K562 (cell line): Measurements from ENCODE around the gene COBLL1. TPM values are rescaled to one million over a fixed set of nuclear protein-coding genes. Genes with fewer than 3 reads are reported as not detected.

Source experiments
- ATAC-seq: fragments of 200-7000 bp; cut with Tn5 transposase; 3 replicates; pipeline ENCODE4 v1.9.1; 2020; ENCODE audit warnings: moderate library complexity
- BruUV-seq: library from RNA; stranded (reverse); fragments of 400-500 nt; replicated peaks from 2 replicates; lab custom pipeline; 2021; lab: Mats Ljungman, UMichigan
- CTCF ChIA-PET: fragments of 300-600 bp; formaldehyde crosslinking; extraction: SDS; loops from one replicate; lab custom pipeline; 2021; ENCODE audit warnings: low intra/inter-chr PET ratio; lab: Yijun Ruan, JAX
- POLR2A ChIA-PET: fragments of 300-600, 350-650 bp; sonication (Branson Sonifier 250); formaldehyde crosslinking; extraction: SDS; loops from one replicate; lab custom pipeline; 2021; ENCODE audit warnings: antibody characterized with exemption, inconsistent platforms; lab: Yijun Ruan, JAX
- DNase-seq, 4 experiments: peaks; one replicate each; pipeline versions ENCODE4 v3.0.0 to v3.0.0-alpha.2; 2011 to 2018; ENCODE audit warnings: low spot score in 3 of 4, mixed read lengths in 3 of 4; ENCODE audit errors: extremely low read depth in 1 of 4
- FAIRE-seq: peaks from 2 replicates; lab custom pipeline; 2011; peaks lifted over from hg19 to GRCh38; lab: Jason Lieb, UNC
- H2AFZ ChIP-seq: 2 replicates; pipeline ENCODE4 v1.6.0; 2011; ENCODE audit warnings: low read depth, low read length, control low read depth, inconsistent platforms
- H3K27ac ChIP-seq: fragments of 200-600 bp; 3 replicates; pipeline ENCODE4 v1.8.0; 2011; ENCODE audit warnings: low read depth, mild to moderate bottlenecking, control low read depth, inconsistent platforms, low read length, moderate library complexity, mixed read lengths; ENCODE audit errors: extremely low read depth
- H3K27me3 ChIP-seq, 2 experiments: fragments of 300-600 bp in 1 of 2; 2 replicates in 1 of 2; 3 replicates in 1 of 2; pipeline versions ENCODE4 v1.6.0 to v1.8.0; 2011; ENCODE audit warnings: inconsistent platforms in 2 of 2, low read length in 2 of 2, mild to moderate bottlenecking in 1 of 2, mixed read lengths in 1 of 2, moderate library complexity in 1 of 2; ENCODE audit not compliant: control insufficient read depth in 2 of 2, insufficient read depth in 2 of 2
- H3K36me3 ChIP-seq: fragments of 300-600 bp; 3 replicates; pipeline ENCODE4 v1.8.0; 2011; ENCODE audit warnings: mild to moderate bottlenecking, low read length, inconsistent platforms; ENCODE audit not compliant: control insufficient read depth, insufficient read depth
- H3K4me1 ChIP-seq, 2 experiments: fragments of 200-600 bp in 1 of 2; replicated peaks in 1 of 2; 2 replicates in 1 of 2; 3 replicates in 1 of 2; pipeline versions ENCODE4 v1.5.1 to v1.8.0; 2011; ENCODE audit warnings: inconsistent platforms in 2 of 2, low read length in 2 of 2, mild to moderate bottlenecking in 1 of 2, mixed read lengths in 1 of 2, moderate library complexity in 1 of 2; ENCODE audit not compliant: control insufficient read depth in 2 of 2, insufficient read depth in 2 of 2
- H3K4me2 ChIP-seq: 2 replicates; pipeline ENCODE4 v1.6.1; 2011; ENCODE audit warnings: low read length, control low read depth, inconsistent platforms, mixed read lengths; ENCODE audit not compliant: insufficient read depth
- H3K4me3 ChIP-seq: fragments of 200-600 bp; sonication (generic), shearing (Covaris generic); 2 replicates; pipeline ENCODE4 v1.5.1; 2016; ENCODE audit warnings: control low read depth, inconsistent platforms
- H3K79me2 ChIP-seq: fragments of 200-600 bp; 3 replicates; pipeline ENCODE4 v1.8.0; 2011; ENCODE audit warnings: low read length, inconsistent platforms; ENCODE audit not compliant: control insufficient read depth, insufficient read depth
- H3K9ac ChIP-seq, 2 experiments: 2 replicates each; pipeline versions ENCODE4 v1.6.0 to v1.6.1; 2011; ENCODE audit warnings: low read depth in 2 of 2, low read length in 2 of 2, control low read depth in 1 of 2, inconsistent platforms in 1 of 2, mild to moderate bottlenecking in 1 of 2, mixed read lengths in 1 of 2; ENCODE audit not compliant: insufficient read depth in 1 of 2
- H3K9me1 ChIP-seq: one replicate; pipeline ENCODE4 v1.6.0; 2011; ENCODE audit warnings: inconsistent platforms, mild to moderate bottlenecking, low read length, moderate library complexity; ENCODE audit not compliant: control insufficient read depth, insufficient read depth
- H3K9me3 ChIP-seq: replicated peaks from 2 replicates; pipeline ENCODE4 v1.5.1; 2011; ENCODE audit warnings: low read depth, low read length, inconsistent platforms; ENCODE audit not compliant: control insufficient read depth, insufficient read depth
- H4K20me1 ChIP-seq: replicated peaks from 2 replicates; pipeline ENCODE4 v1.6.1; 2011; ENCODE audit warnings: low read length, inconsistent platforms, mixed read lengths; ENCODE audit not compliant: control insufficient read depth, insufficient read depth
- CBFB ChIP-seq: sonication (generic); formaldehyde crosslinking; IDR thresholded peaks from 2 replicates; pipeline ENCODE4 v1.4.0; 2020; ENCODE audit warnings: mild to moderate bottlenecking, missing genetic modification reagents
- GATA2 ChIP-seq: sonication (generic); formaldehyde crosslinking; IDR thresholded peaks from 2 replicates; pipeline ENCODE4 v1.4.0; 2020; ENCODE audit warnings: mild to moderate bottlenecking, missing genetic modification reagents
- PRMT5 ChIP-seq: sonication (generic); formaldehyde crosslinking; IDR thresholded peaks from 2 replicates; pipeline ENCODE4 v1.5.0; 2020; ENCODE audit warnings: missing genetic modification reagents
- RB1 ChIP-seq: fragments of 450-650 bp; IDR thresholded peaks from 2 replicates; pipeline ENCODE4 v1.6.1; 2017; ENCODE audit warnings: low read depth, mild to moderate bottlenecking
- RBM34 ChIP-seq: fragments of 200-400 bp; formaldehyde crosslinking; IDR thresholded peaks from 2 replicates; pipeline ENCODE4 v1.6.1; 2018; ENCODE audit warnings: low read length, borderline replicate concordance; ENCODE audit not compliant: insufficient read depth
- SMAD1 ChIP-seq: fragments of 150-350 bp; IDR thresholded peaks from 2 replicates; pipeline ENCODE4 v1.6.1; 2014; ENCODE audit warnings: low read length, low read depth; ENCODE audit not compliant: partially characterized antibody
- ZC3H4 ChIP-seq: sonication (generic); formaldehyde crosslinking; IDR thresholded peaks from 2 replicates; pipeline ENCODE4 v1.9.0; 2021; ENCODE audit warnings: missing genetic modification reagents, borderline replicate concordance
- WGBS: fragments of 100-300 bp; shearing (Covaris generic); methylation state at CpG from one replicate; pipeline ENCODE4 v1.1.6; 2016; ENCODE audit warnings: low coverage, mixed read lengths; ENCODE audit not compliant: insufficient coverage; ENCODE audit errors: missing lambda C conversion rate; 5-methylcytosine and 5-hydroxymethylcytosine counted together
- in situ Hi-C: fragments of 300-500 bp; cut with MboI; formaldehyde crosslinking; loops from 4 replicates; pipeline ENCODE4 v1.15.0; 2018; ENCODE audit warnings: inconsistent platforms, mixed read lengths
- intact Hi-C: fragments of 100-400 bp; cut with micrococcal nuclease; formaldehyde crosslinking; loops from 2 replicates; pipeline ENCODE4 v1.14.2; 2022
- polyA plus RNA-seq, 8 experiments: library from polyadenylated mRNA; depleted of rRNA in 4 of 8; stranded (reverse) in 5 of 8; unstranded in 3 of 8; fragments of >200 nt; fragmentation: Nextera tagmentation in 2 of 8; fragmentation: Illumina TruSeq in 1 of 8; extraction: Ambion mirVana in 2 of 8; extraction: Trizol in 1 of 8; gene quantifications; 2 replicates each; pipeline versions ENCODE4 v1.2.1 to v1.2.3, GENCODE V29; 2011 to 2014; ENCODE audit warnings: inconsistent platforms in 1 of 8, missing spikeins in 1 of 8
- total RNA-seq, 7 experiments: library from RNA; depleted of rRNA in 6 of 7; stranded (reverse); fragments of >200 nt in 6 of 7; fragmentation: Illumina TruSeq in 2 of 7; extraction: Trizol in 2 of 7; gene quantifications; 2 replicates each; pipeline versions ENCODE4 v1.2.1 to v1.2.3, GENCODE V29; 2011 to 2021; ENCODE audit warnings: low replicate concordance in 1 of 7
- TF ChIP-seq, protein P1 (sequence below): fragments of 450-650 bp; IDR thresholded peaks from 2 replicates; pipeline ENCODE4 v1.7.0; 2016; ENCODE audit warnings: borderline replicate concordance
- TF ChIP-seq, protein P2 (sequence below), 3 experiments: fragments of 200-800 bp in 1 of 3; sonication (Bioruptor generic) in 1 of 3; sonication (generic) in 1 of 3; formaldehyde crosslinking in 1 of 3; IDR thresholded peaks; 2 replicates each; pipeline versions ENCODE4 v1.6.1 to v1.8.0; 2016 to 2022; ENCODE audit warnings: mild to moderate bottlenecking in 2 of 3, missing compliant biosample characterization in 2 of 3, missing genetic modification characterization in 2 of 3, missing genetic modification reagents in 1 of 3

COBLL1 gene
- total and polyA plus RNA-seq, 9 of the 15 experiments (the other 6 are each of a cell fraction or from before 2014, with no cell fraction given) = 0.07 to 1.6 (median 0.71) TPM

DNA sequence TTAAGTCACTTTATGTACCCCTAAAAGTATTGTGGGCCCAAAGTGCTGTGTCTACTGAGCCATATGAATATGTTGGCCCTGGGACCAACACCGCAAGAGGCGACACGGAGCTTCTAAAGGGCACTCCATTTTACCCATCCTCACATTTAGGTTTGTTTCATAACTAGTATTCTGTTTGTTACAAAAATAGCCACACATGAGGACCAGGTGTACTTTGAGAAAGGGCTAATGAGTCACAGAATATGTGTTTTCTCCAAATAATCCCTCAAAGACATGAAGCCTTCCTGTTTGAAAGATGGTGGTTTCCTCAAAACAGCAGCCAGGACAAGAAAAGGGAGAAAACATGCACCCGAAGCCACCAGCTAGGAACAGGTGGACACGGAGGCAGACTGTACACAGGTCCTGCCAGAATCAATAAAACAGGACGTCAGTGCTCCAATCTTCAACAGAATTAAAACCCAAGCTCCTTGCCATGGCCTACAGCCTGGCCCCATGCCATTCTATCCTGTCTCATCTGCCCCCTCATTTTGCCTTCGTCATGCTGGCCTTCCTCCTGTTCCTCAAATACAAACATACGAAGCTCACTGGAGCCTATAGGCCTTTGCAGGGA is 198.6 kb downstream of the COBLL1 start:
- no peak overlapping the region for H2AFZ ChIP-seq
- no peak for DNase-seq
- 2% methylated on average over 8 of the region's 8 CpGs for WGBS
- no peak overlapping the region for H3K9ac ChIP-seq
- FAIRE-seq = no peak
- intact Hi-C loops = no loop called here
- H3K4me3 ChIP-seq = no peak overlapping the region
- no peaks in the 10 kb centered on the region for H3K9me3 ChIP-seq
- no peaks in the 10 kb centered on the region for H3K36me3 ChIP-seq
- no peak for TF ChIP-seq GATA2 (CRISPR knock-in tag)
- no peak for TF ChIP-seq PRMT5 (CRISPR knock-in tag)
- TF ChIP-seq RB1 = no peak
- TF ChIP-seq ZC3H4 = no peak
- no peak for TF ChIP-seq RBM34
- TF ChIP-seq, protein P1, sequence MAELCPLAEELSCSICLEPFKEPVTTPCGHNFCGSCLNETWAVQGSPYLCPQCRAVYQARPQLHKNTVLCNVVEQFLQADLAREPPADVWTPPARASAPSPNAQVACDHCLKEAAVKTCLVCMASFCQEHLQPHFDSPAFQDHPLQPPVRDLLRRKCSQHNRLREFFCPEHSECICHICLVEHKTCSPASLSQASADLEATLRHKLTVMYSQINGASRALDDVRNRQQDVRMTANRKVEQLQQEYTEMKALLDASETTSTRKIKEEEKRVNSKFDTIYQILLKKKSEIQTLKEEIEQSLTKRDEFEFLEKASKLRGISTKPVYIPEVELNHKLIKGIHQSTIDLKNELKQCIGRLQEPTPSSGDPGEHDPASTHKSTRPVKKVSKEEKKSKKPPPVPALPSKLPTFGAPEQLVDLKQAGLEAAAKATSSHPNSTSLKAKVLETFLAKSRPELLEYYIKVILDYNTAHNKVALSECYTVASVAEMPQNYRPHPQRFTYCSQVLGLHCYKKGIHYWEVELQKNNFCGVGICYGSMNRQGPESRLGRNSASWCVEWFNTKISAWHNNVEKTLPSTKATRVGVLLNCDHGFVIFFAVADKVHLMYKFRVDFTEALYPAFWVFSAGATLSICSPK = no peak
- TF ChIP-seq, protein P2, sequence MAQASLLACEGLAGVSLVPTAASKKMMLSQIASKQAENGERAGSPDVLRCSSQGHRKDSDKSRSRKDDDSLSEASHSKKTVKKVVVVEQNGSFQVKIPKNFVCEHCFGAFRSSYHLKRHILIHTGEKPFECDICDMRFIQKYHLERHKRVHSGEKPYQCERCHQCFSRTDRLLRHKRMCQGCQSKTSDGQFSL (CRISPR knock-in tag; IDR thresholded peaks at IDR 0.05) = no peak
- TF ChIP-seq, protein P2 (tag; IDR thresholded peaks at IDR 0.05) = no peak
- TF ChIP-seq SMAD1 = no peak
- no peak for TF ChIP-seq CBFB (CRISPR knock-in tag)
- TF ChIP-seq, all 486 proteins: peak for 0
- CTCF ChIA-PET = no interaction called here
- H3K79me2 ChIP-seq = no peaks in the 10 kb centered on the region
- no peak overlapping the region for H3K27ac ChIP-seq
- H3K4me1 ChIP-seq = no peaks in the 10 kb centered on the region
- no peak overlapping the region for H3K4me2 ChIP-seq
- in situ Hi-C loops = no loop called here
- H4K20me1 ChIP-seq = no peaks in the 10 kb centered on the region
- no peaks in the 10 kb centered on the region for H3K9me1 ChIP-seq
- BruUV-seq = no TSS peak
- POLR2A ChIA-PET = no interaction called here
- ATAC-seq = no peak
- H3K27me3 ChIP-seq = no peaks in the 10 kb centered on the region
